HepG2 (cell line): ENCODE data around the gene PLEKHD1. TPM values are rescaled to one million over a fixed set of nuclear protein-coding genes. Genes with fewer than 3 reads are reported as not detected.

Experiments
- ATAC-seq: fragments of 200-7000 bp; cut with Tn5 transposase; 3 replicates; pipeline ENCODE4 v1.9.1; 2020; ENCODE audit warnings: mild to moderate bottlenecking, moderate library complexity
- BruUV-seq: library from RNA; stranded (reverse); fragments of 400-500 nt; replicated peaks from 2 replicates; lab custom pipeline; 2021; lab: Mats Ljungman, UMichigan
- CTCF ChIA-PET: fragments of 300-600 bp; formaldehyde crosslinking; extraction: SDS; loops from one replicate; lab custom pipeline; 2021; ENCODE audit warnings: low total read pairs, inconsistent platforms, low intra/inter-chr PET ratio; lab: Yijun Ruan, JAX
- POLR2A ChIA-PET: fragments of 350-600 bp; sonication (Branson Sonifier 250); formaldehyde crosslinking; loops from one replicate; lab custom pipeline; 2020; ENCODE audit warnings: antibody characterized with exemption, inconsistent platforms; lab: Yijun Ruan, JAX
- DNase-seq: peaks from one replicate; pipeline ENCODE4 v3.0.0-alpha.2; 2015; ENCODE audit warnings: low spot score
- FAIRE-seq: peaks from 3 replicates; lab custom pipeline; 2011; peaks lifted over from hg19 to GRCh38; lab: Jason Lieb, UNC
- H2AFZ ChIP-seq: one replicate; pipeline ENCODE4 v1.6.1; 2011; ENCODE audit warnings: low read length, inconsistent platforms
- H3K27ac ChIP-seq: fragments of 300-600 bp; 3 replicates; pipeline ENCODE4 v1.8.0; 2011; ENCODE audit warnings: mixed run types, mild to moderate bottlenecking, mixed read lengths, low read length, inconsistent platforms; ENCODE audit not compliant: insufficient read depth; ENCODE audit errors: extremely low read length
- H3K27me3 ChIP-seq, 2 experiments: fragments of 200-600 bp in 1 of 2; 2 replicates in 1 of 2; 3 replicates in 1 of 2; pipeline versions ENCODE4 v1.6.0 to v1.8.0; 2011; ENCODE audit warnings: low read length in 2 of 2, mild to moderate bottlenecking in 2 of 2, moderate library complexity in 2 of 2, inconsistent platforms in 1 of 2; ENCODE audit not compliant: insufficient read depth in 2 of 2, control insufficient read depth in 1 of 2
- H3K36me3 ChIP-seq, 2 experiments: fragments of 200-600 bp in 1 of 2; replicated peaks in 1 of 2; 2 replicates in 1 of 2; 3 replicates in 1 of 2; pipeline versions ENCODE4 v1.5.1 to v1.8.0; 2011; ENCODE audit warnings: low read length in 2 of 2, inconsistent platforms in 1 of 2; ENCODE audit not compliant: insufficient read depth in 2 of 2, control insufficient read depth in 1 of 2
- H3K4me1 ChIP-seq: 2 replicates; pipeline ENCODE4 v1.5.1; 2012; ENCODE audit warnings: low read length, inconsistent platforms; ENCODE audit not compliant: insufficient read depth
- H3K4me2 ChIP-seq: 2 replicates; pipeline ENCODE4 v1.6.0; 2011; ENCODE audit warnings: low read depth, low read length, inconsistent platforms
- H3K4me3 ChIP-seq, 3 experiments: fragments of 200-600 bp in 1 of 3; sonication (generic), shearing (Covaris generic) in 1 of 3; replicated peaks in 1 of 3; 2 replicates each; pipeline ENCODE4 v1.5.1; 2011 to 2016; ENCODE audit warnings: low read length in 3 of 3, inconsistent platforms in 2 of 3, low read depth in 2 of 3, mild to moderate bottlenecking in 2 of 3, control low read depth in 1 of 3, mixed read lengths in 1 of 3; ENCODE audit not compliant: insufficient read depth in 1 of 3
- H3K79me2 ChIP-seq: one replicate; pipeline ENCODE4 v1.6.1; 2011; ENCODE audit warnings: low read length, inconsistent platforms; ENCODE audit not compliant: insufficient read depth
- H3K9ac ChIP-seq: 2 replicates; pipeline ENCODE4 v1.6.0; 2011; ENCODE audit warnings: mild to moderate bottlenecking, low read depth, low read length, inconsistent platforms; ENCODE audit not compliant: insufficient read depth
- H3K9me3 ChIP-seq: 2 replicates; pipeline ENCODE4 v1.5.1; 2012; ENCODE audit warnings: mild to moderate bottlenecking, low read length
- H4K20me1 ChIP-seq: 2 replicates; pipeline ENCODE4 v1.6.0; 2011; ENCODE audit warnings: inconsistent platforms, mild to moderate bottlenecking, low read length, moderate library complexity; ENCODE audit not compliant: insufficient read depth
- KMT2A ChIP-seq: sonication (generic); formaldehyde crosslinking; IDR thresholded peaks from 2 replicates; pipeline ENCODE4 v1.4.0; 2020; ENCODE audit warnings: missing genetic modification reagents
- POLR2A ChIP-seq, 2 experiments: IDR thresholded peaks; 2 replicates each; pipeline ENCODE4 v1.6.1; 2011; ENCODE audit warnings: low read depth in 2 of 2, low read length in 2 of 2, mild to moderate bottlenecking in 1 of 2, moderate library complexity in 1 of 2; ENCODE audit not compliant: insufficient read depth in 1 of 2
- SYNCRIP ChIP-seq: fragments of 200-400 bp; formaldehyde crosslinking; IDR thresholded peaks from 2 replicates; pipeline ENCODE4 v1.6.1; 2018; ENCODE audit warnings: mild to moderate bottlenecking, low read depth, low read length; ENCODE audit not compliant: insufficient read depth
- ZBTB7B ChIP-seq: sonication (generic); formaldehyde crosslinking; IDR thresholded peaks from 2 replicates; pipeline ENCODE4 v1.4.0; 2020; ENCODE audit warnings: missing genetic modification reagents
- ZNF160 ChIP-seq: sonication (generic); formaldehyde crosslinking; IDR thresholded peaks from 2 replicates; pipeline ENCODE4 v1.8.0; 2022; ENCODE audit warnings: mild to moderate bottlenecking, inconsistent platforms, missing genetic modification reagents
- ZNF333 ChIP-seq: sonication (generic); formaldehyde crosslinking; IDR thresholded peaks from 2 replicates; pipeline ENCODE4 v1.4.0; 2020; ENCODE audit warnings: mild to moderate bottlenecking, missing genetic modification reagents, borderline replicate concordance
- ZNF350 ChIP-seq: sonication (generic); formaldehyde crosslinking; IDR thresholded peaks from 2 replicates; pipeline ENCODE4 v1.4.0; 2020; ENCODE audit warnings: mild to moderate bottlenecking, low read depth, missing genetic modification reagents, borderline replicate concordance
- WGBS: methylation state at CpG from one replicate; pipeline ENCODE4 v1.1.6; 2017; ENCODE audit warnings: low lambda C conversion rate; 5-methylcytosine and 5-hydroxymethylcytosine counted together
- in situ Hi-C: cut with HindIII; loops from 2 replicates; pipeline ENCODE4 v1.10.0; 2017; ENCODE audit warnings: low pct_unique_long_range_greater_than_20kb; ENCODE audit not compliant: extremely low pct_ligation_motif_present
- intact Hi-C: fragments of 100-400 bp; cut with micrococcal nuclease; formaldehyde crosslinking; loops from one replicate; pipeline ENCODE4 v1.10.0; 2022; ENCODE audit not compliant: unreplicated experiment
- polyA plus RNA-seq, 8 experiments: library from polyadenylated mRNA; depleted of rRNA in 3 of 8; stranded (reverse) in 7 of 8; unstranded in 1 of 8; fragments of >200 nt; fragmentation: Illumina TruSeq in 4 of 8; extraction: Trizol in 4 of 8; gene quantifications; 2 replicates each; pipeline versions ENCODE4 v1.2.1 to v1.2.3, GENCODE V29; 2011 to 2016; ENCODE audit warnings: low read depth in 4 of 8, missing spikeins in 1 of 8, mixed read lengths in 1 of 8; ENCODE audit not compliant: insufficient read depth in 1 of 8
- total RNA-seq, 5 experiments: library from RNA; depleted of rRNA; stranded (reverse); fragments of >200 nt; fragmentation: Illumina TruSeq; extraction: Trizol; gene quantifications; 2 replicates each; pipeline ENCODE4 v1.2.3, GENCODE V29; 2016; ENCODE audit warnings: low read depth in 1 of 5
- TF ChIP-seq, protein P1 (sequence below): sonication (generic); formaldehyde crosslinking; IDR thresholded peaks from 2 replicates; pipeline ENCODE4 v1.5.0; 2020; ENCODE audit warnings: mild to moderate bottlenecking, missing genetic modification reagents, borderline replicate concordance
- TF ChIP-seq, protein P2 (sequence below), 2 experiments: sonication (generic) in 1 of 2; formaldehyde crosslinking in 1 of 2; IDR thresholded peaks; 2 replicates each; pipeline versions ENCODE4 v1.6.1 to v1.9.0; 2014 to 2022; ENCODE audit warnings: antibody characterized with exemption in 1 of 2, borderline replicate concordance in 1 of 2, inconsistent platforms in 1 of 2, low read depth in 1 of 2, missing genetic modification reagents in 1 of 2

The PLEKHD1 gene
- total and polyA plus RNA-seq, 2 of the 13 experiments (the other 11 are each of a cell fraction or from before 2014, with no cell fraction given) = 0.01 TPM; not detected in 1

DNA sequence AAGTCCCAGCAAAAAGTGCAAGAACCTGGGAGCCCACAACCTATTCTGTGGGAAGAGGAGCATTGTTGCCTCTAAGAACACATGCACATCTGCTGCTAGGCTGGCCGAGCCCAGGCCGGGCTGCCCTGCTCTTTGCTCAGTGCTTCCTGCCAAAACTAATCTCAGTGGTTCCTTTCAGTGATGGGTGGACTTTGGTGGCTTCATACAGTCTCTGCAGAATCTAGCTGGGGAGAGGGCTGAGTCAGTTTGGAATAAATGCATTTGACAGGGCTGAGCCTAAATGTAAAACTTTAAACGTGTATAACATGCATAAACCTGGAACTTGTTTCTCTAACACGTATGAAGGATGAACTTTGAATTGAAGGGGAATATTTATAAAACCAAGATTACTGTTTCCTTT is 45.6 kb downstream of the PLEKHD1 start (continued):
- TF ChIP-seq, protein P1, sequence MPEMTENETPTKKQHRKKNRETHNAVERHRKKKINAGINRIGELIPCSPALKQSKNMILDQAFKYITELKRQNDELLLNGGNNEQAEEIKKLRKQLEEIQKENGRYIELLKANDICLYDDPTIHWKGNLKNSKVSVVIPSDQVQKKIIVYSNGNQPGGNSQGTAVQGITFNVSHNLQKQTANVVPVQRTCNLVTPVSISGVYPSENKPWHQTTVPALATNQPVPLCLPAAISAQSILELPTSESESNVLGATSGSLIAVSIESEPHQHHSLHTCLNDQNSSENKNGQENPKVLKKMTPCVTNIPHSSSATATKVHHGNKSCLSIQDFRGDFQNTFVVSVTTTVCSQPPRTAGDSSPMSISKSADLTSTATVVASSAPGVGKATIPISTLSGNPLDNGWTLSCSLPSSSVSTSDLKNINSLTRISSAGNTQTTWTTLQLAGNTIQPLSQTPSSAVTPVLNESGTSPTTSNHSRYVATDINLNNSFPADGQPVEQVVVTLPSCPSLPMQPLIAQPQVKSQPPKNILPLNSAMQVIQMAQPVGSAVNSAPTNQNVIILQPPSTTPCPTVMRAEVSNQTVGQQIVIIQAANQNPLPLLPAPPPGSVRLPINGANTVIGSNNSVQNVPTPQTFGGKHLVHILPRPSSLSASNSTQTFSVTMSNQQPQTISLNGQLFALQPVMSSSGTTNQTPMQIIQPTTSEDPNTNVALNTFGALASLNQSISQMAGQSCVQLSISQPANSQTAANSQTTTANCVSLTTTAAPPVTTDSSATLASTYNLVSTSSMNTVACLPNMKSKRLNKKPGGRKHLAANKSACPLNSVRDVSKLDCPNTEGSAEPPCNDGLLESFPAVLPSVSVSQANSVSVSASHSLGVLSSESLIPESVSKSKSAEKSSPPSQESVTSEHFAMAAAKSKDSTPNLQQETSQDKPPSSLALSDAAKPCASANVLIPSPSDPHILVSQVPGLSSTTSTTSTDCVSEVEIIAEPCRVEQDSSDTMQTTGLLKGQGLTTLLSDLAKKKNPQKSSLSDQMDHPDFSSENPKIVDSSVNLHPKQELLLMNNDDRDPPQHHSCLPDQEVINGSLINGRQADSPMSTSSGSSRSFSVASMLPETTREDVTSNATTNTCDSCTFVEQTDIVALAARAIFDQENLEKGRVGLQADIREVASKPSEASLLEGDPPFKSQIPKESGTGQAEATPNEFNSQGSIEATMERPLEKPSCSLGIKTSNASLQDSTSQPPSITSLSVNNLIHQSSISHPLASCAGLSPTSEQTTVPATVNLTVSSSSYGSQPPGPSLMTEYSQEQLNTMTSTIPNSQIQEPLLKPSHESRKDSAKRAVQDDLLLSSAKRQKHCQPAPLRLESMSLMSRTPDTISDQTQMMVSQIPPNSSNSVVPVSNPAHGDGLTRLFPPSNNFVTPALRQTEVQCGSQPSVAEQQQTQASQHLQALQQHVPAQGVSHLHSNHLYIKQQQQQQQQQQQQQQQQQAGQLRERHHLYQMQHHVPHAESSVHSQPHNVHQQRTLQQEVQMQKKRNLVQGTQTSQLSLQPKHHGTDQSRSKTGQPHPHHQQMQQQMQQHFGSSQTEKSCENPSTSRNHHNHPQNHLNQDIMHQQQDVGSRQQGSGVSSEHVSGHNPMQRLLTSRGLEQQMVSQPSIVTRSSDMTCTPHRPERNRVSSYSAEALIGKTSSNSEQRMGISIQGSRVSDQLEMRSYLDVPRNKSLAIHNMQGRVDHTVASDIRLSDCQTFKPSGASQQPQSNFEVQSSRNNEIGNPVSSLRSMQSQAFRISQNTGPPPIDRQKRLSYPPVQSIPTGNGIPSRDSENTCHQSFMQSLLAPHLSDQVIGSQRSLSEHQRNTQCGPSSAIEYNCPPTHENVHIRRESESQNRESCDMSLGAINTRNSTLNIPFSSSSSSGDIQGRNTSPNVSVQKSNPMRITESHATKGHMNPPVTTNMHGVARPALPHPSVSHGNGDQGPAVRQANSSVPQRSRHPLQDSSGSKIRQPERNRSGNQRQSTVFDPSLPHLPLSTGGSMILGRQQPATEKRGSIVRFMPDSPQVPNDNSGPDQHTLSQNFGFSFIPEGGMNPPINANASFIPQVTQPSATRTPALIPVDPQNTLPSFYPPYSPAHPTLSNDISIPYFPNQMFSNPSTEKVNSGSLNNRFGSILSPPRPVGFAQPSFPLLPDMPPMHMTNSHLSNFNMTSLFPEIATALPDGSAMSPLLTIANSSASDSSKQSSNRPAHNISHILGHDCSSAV (CRISPR knock-in tag) = no peak
- no peak for TF ChIP-seq ZNF333 (CRISPR knock-in tag)
- TF ChIP-seq, all 625 proteins: peak for 0

DNA sequence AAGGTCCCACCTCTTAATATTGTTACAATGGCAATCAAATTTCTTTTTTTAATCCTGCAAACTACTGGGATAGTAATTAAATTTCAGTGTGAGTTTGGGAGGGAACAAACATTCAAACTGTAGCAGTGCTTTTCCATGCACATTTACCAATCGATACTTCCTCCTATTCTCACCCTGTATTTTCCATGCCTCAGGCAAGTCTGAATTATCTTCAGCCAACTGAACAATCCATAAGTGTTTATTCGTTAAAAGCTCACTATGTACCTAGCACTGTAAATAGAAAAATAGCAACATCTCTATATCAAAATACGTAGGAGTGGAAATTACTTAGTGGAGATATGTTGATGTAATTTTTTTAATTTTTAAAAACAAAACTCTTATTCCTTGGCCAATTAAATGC is 46.6 kb downstream of the PLEKHD1 start:
- Histone ChIP-seq H3K9ac (no peak overlapping the region), H3K27ac (no peak overlapping the region), H3K9me3 (no peaks in the 10 kb centered on the region), H2AFZ (no peak overlapping the region), H3K79me2 (no peaks in the 10 kb centered on the region), H3K4me2 (no peak overlapping the region), H3K4me3 (no peak overlapping the region), H3K36me3 (no peaks in the 10 kb centered on the region), H3K4me1 (no peaks in the 10 kb centered on the region), H3K27me3 (peaks cover 1 to 14% of the 10 kb centered on the region in 2 experiments; a peak in 2 of 5 replicates), H4K20me1 (no peaks in the 10 kb centered on the region; the same call in 1 of the 2 replicates)
- in situ Hi-C loops = no loop called here
- BruUV-seq = no TSS peak
- POLR2A ChIA-PET = no interaction called here
- 42% methylated on average over 3 of the region's 3 CpGs for WGBS
- CTCF ChIA-PET = no interaction called here
- DNase-seq (no peak), ATAC-seq (no peak), FAIRE-seq (no peak)
- intact Hi-C loops = no loop called here
- TF ChIP-seq ZNF160 (CRISPR knock-in tag) (no peak), SYNCRIP (no peak), ZBTB7B (CRISPR knock-in tag) (no peak), ZNF350 (CRISPR knock-in tag) (no peak), POLR2A (IDR thresholded peaks at IDR 0.05; ENCODE audit: insufficient read depth in 1 of 2, low read depth in 2 of 2, low read length in 2 of 2) (no peak), KMT2A (CRISPR knock-in tag) (no peak)
- TF ChIP-seq, protein P2, sequence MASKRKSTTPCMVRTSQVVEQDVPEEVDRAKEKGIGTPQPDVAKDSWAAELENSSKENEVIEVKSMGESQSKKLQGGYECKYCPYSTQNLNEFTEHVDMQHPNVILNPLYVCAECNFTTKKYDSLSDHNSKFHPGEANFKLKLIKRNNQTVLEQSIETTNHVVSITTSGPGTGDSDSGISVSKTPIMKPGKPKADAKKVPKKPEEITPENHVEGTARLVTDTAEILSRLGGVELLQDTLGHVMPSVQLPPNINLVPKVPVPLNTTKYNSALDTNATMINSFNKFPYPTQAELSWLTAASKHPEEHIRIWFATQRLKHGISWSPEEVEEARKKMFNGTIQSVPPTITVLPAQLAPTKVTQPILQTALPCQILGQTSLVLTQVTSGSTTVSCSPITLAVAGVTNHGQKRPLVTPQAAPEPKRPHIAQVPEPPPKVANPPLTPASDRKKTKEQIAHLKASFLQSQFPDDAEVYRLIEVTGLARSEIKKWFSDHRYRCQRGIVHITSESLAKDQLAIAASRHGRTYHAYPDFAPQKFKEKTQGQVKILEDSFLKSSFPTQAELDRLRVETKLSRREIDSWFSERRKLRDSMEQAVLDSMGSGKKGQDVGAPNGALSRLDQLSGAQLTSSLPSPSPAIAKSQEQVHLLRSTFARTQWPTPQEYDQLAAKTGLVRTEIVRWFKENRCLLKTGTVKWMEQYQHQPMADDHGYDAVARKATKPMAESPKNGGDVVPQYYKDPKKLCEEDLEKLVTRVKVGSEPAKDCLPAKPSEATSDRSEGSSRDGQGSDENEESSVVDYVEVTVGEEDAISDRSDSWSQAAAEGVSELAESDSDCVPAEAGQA (IDR thresholded peaks at IDR 0.05; ENCODE audit: low read depth) = no peak
- TF ChIP-seq, protein P2 (CRISPR knock-in tag; IDR thresholded peaks at IDR 0.05; ENCODE audit: borderline replicate concordance) = no peak
